PC-3 (cell line): ENCODE results near the gene ITGB1.

Experiments
- CTCF ChIP-seq: fragments of 300-600 bp; sonication (generic); conservative IDR thresholded peaks from 2 replicates; pipeline ENCODE4 v1.5.1; 2017; ENCODE audit warnings: antibody characterized with exemption, low read depth, mild to moderate bottlenecking, low read length
- EZH2 ChIP-seq: fragments of 300-600 bp; sonication (generic); IDR thresholded peaks from one replicate; pipeline ENCODE4 v1.6.1; 2017; ENCODE audit warnings: antibody characterized with exemption, mild to moderate bottlenecking, low read length; ENCODE audit not compliant: unreplicated experiment
- EZH2phosphoT487 ChIP-seq: fragments of 300-600 bp; sonication (generic); IDR thresholded peaks from 2 replicates; pipeline ENCODE4 v1.6.1; 2018; ENCODE audit warnings: mild to moderate bottlenecking, antibody characterized with exemption, low read length, borderline replicate concordance

DNA sequence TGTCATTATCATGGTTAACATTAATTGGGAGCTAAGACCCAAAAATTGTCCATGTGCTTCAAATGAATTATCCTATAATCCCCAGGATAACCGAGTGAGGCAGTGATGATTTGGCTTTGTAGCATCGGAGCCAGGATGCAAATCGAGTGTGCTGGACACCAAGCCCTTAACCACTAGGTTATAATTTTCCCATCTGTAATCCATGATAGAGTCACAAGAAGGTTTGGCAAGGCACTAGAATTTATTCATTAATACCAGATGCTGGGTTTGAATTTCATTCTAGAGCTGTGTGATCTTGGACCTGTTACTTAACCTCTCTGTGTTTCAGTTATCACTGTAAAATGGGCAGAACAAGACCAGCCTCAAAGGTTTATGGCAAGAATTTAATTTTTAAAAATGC lies 21.0 kb upstream of the ITGB1 start:
- TF ChIP-seq CTCF (no peak), EZH2 (no peak), EZH2phosphoT487 (no peak)
